Hematopoietic multipotent progenitor cell treated with erythropoietin and hydrocortisone succinate and interleukin-3 and kit ligand, for 17 days (in vitro differentiated cells): ENCODE data around the gene RAD51B.

Experiments used
- DNase-seq: peaks from one replicate; pipeline ENCODE4 v3.0.0-alpha.2; 2015; ENCODE audit warnings: low spot score

RAD51B gene

DNA sequence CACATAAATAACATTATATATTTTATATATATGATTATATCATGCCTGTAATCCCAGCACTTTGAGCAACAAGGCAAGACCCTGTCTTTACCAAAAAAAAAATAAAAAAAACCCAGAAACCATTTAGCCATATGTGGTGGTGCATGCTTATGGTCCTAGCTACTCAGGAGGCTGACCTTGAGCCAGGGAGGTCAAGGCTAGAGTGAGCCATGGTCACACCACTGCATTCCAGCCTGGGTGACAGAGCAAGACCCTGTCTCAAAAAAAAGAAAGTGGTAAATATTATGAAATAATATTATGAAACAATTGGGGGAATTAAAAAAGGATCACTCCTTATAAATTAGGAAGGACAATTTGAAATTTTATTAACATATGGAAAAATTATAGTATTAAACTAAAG is 16.0 kb downstream of the RAD51B start:
- no peak for DNase-seq

DNA sequence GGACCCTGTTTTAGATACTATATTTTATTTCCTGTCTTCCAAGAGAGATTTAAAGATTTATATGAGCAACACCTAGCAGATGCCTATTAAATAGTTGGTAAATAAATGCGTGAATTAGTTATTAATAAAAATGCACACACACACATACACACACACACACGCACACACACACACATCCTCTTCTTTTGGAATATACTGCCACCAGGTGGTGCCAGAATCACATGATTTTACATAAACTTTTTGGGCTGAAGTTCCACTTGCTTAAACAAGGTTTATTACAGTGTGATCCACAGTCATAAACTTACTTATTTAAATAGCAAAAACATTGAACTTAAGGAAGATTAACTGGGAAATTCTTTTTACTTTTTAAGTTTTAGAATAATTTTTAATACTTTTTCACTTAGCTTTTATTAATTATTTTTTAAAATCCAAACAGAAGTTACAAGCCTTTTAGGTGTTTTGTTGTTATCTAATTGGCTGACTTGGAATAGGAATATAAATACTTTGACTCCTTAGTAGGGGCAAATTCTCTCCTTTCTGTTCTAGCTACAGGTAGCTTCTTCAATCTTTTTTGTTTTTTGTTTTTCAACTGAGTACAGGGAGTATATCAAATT is 17.5 kb downstream of the RAD51B start:
- DNase-seq, result peak; percentile 68

DNA sequence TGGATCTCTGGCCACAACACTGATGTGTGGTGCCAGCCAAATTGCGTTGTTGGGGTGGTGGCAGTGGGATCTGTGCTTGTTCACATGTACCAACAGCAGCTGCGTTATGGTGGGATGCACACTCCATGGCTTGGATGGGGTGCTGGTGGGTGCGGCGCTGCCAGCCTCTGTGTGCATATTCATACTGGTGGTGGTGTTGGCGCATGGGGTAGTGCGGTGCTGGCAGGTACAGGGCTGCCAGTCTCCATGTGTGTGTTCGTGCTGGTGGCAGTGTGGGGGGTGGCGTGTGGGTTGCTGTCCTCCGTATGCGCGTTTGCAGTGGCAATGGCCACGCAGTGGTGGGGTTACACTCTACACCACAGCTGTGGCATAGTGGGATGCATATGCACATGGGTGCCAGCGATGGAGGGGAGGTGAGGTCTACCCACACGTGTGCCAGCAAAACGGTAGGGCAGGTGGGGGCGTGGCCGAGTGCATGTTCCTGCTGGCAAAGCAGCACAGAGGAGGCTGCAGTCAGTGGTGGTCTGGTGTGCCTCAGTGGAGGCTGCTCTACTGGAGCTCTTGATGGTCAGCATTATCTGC is 26.5 kb downstream of the RAD51B start:
- DNase-seq, result no peak

DNA sequence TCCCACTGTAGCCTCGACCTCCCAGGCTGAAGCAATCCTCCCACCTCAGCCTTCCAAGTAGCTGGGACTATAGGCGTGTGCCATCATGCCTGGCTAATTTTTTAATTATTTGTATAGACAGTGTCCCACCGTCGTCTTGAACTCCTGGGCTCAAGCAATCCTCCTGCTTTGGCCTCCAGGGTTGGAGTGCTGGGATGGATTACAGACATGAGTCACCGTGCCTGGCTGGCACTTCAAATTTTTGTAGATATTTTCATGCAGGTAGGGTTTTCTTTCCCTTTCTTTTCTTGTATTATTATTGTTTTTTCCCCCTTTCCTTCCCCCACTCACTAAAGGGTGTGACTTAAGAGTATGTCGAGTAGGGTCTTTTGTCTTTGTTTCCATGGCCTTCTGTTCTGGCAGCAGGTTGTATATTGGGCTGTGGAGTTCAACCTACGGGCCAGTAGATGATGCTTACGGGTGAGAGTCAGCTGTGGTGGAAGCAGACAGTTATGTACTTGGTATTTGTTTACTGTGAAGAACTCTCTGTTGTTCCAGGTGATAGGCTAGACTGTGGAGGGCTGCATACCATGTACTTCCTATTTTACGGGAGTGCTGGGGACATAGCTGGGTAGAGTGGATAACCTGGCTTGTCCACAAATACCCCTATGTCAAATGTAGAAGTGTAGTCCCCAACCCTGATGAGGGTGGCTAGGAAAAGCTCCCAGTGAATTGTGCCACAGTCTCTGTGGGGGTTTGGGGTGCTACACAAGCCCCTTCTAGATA is 30.7 kb downstream of the RAD51B start:
- no peak for DNase-seq

DNA sequence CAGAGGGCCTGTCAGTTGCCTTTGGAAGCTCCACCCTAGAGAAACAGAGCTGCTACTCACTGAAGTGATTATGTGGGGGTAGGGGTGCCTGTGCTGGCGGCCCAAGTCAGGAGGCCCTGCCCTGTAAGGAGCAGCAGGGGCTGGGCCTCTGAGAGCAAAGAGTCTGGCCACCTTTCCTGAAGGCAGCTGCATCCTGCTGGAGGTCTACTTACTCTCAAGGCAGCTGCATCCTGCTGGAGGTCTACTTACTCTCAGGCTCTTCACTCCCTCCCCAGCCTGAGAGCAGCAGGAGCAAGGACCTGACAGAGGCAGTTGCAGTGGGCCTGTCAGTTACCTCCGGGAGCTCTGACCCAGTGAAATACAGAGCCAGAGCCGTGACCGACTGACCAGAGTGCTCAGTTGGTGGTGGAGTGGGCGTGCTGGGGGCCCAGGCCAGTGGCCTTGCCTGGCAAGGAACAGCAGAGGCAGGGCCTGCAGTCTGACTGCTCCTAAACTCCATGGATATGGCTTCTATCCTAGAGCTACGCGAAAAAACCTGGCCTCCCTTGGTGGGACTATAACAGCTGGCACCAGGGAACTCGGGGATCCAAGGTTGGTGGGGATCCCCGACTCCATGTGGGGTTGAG is 32.3 kb downstream of the RAD51B start:
- no peak for DNase-seq

DNA sequence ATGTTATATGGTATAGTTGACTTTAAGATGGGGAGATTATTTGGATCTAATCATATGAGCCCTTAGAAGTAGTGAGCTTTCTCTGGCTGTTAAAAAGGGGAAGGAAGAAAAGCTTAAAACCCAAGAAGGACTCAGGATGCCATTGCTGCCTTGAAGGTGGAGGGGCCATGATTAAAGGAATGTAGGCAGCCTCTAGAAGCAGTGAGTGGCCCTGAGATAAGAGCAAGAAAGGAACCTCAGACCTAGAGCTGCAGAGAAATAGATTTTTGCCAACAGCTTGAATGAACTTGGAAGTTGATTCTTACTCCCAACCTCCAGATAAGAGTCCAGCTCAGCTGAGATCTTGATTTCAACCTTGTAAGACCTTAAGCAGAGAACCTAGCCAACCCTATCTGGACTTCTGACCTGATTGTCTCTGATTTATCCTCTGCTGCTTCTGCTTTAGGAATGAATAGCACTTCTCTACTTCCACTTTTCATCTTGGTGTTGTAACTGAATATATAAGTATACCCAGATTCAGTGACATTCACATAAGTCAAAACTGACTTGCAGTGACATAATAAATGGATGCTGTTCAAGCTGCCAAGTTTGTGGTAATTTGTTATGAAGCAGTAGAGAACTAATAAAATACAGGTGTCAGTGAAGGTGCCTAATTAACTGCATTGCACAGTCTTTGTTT is 33.5 kb downstream of the RAD51B start:
- no peak for DNase-seq

DNA sequence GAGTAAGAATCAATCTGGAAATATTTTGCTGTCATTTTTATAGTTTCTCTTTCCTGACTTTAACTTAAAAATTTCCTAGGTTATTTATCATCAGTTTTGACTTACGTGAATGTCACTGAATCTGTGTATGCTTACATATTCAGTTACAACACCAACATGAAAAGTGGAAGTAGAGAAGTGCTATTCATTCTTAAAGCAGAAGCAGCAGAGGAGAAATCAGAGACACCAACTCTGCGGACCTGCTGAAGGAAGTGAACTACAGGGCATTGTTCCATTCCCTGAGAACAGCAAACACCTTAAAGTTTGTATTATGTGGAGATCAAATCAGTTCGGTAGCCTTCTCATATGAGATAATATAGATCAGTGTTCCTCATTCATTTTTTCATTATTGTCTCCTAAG is 34.1 kb downstream of the RAD51B start:
- DNase-seq, result no peak

DNA sequence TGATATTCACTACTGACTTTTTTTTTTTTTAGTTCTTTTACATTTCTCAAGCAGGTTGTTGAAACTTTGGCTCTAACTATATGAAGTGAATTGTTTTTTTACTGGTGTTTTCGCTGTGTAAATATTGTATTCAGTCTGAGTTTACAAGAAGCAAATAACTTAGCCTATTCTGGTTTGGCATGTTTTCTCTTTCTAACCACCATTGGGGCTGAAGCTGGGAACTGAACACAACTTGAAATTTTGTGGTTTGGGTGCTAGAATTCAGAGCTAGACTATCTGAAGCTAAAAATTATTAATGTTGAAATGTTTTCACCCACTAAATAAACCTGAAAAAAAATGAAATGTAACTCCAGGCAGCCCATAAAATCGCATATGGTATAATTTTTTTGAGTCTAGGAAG is 37.2 kb downstream of the RAD51B start:
- DNase-seq, result no peak

DNA sequence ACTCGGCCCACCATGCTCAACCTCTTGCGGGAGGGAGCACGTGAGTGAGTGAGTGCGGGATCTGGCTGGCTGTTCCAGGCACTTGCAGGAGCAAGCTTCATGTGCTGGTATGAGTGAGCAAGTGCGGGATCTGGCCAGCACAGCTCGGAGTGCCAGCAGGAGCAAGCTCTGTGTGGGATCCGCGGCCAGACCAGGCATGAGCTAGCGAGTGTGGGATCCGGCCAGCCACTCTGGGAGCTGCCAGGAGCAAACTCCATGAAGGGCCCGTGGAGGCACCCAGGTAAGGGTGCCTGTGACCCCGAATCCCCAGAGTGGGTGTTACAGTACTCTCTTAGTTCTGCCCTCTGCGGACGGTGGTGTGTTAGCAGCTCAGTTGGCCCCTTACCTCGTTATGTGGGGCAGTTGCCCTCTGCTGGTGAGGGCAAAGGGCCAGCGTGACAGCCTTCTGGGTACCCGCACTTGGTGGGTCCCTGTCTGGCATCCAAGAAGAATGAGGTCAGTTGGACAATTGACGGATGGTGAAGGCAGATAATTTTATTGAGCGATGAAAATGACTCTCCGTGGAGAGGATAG is 38.3 kb downstream of the RAD51B start:
- DNase-seq, result no peak

DNA sequence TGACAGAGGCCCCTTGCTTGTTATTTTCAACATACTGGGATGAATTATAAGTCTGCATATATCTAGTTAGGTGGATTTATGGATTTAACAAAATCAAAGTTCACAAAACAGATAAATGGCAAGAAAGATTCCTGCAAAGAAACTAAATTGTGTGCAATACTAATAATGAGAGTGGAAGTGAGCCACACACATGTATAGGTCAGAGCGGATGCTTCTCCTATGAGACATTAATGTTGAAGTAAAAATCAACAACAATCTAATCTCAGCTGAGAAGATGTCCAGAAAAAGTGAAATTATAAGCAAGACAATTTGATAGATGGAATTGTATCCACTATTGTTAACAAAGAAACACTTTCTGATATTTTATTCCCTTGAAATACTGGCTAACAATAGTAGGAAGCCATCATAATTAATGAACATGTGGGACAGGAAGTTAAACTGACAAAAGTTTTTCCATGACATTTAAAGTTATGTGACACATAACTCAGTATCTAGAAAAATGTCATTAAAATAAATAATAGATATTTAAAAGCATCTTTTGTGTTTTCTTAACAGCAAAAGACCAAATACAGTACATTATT is 39.7 kb downstream of the RAD51B start:
- DNase-seq, result no peak

DNA sequence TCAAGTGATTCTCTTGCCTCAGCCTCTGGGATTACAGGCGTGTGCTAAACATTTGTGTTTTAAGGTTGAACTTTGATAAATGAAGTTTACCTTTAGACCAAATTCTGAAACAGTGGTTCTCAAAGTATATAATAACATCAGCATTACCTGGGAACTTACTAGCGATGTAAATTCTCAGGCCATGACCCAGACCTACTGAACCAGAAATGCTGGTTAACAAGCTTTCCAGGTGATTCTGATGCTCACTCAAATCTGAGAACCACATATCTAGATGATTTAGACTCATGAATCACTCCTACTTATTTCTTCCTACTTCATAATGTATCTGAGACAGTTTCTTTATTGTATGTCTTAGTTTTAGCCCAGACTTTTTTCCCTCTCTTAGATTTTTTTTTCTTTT is 43.6 kb downstream of the RAD51B start:
- DNase-seq, result no peak

DNA sequence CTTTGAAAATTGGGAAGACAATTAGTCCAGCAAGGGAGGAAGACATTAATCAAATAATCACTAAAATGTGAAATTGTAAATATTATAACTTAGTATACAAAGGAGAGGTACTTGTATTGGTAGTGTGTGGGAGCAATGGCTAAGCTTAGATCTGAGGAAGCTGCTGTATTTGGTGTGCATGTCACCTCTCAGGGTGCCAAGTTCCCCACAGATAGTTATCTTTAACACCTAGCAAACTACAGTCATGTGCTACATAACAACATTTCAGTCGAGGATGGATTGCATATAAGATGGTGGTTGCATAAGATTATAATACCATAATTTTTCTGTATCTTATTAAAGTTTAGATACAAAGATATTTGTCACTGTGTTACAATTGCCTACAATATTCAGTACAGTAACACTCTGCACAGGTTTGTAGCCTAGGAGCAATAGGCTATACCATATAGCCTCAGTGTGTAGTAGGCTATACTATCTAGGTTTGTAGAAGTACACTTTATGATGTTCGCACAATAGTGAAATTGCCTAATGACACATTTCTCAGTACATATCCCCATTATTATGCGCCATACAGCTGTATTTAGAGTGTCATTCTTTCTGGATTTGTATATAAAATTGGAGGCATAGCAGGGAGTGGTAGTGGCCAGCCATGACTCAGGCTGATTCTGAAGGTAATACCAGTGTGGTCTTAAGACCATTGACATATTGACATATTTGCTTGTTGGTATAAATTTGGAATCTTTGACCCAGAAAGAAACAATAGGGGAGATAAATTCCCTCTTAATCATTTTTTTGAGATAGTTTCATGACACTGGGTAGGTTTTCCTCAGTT is 55.8 kb downstream of the RAD51B start:
- no peak for DNase-seq

DNA sequence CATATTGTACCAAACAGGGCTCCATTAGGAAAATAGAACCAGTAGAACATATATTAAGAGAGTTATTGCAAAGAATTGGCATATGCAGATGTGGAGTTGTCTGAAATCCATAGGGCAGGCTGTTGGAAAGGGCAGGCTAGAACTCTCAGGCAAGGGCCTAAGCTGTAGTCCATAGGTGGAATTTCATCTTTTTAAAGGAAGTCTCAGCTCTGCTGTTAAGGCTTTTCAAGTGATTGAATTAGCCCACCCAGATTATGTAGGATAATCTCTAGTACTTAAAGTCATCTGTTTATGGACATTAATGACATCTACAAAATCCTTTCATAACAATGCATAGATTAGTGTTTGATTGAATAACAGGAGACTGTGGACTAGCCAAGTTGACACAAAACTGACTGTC is 59.4 kb downstream of the RAD51B start:
- DNase-seq, result no peak

DNA sequence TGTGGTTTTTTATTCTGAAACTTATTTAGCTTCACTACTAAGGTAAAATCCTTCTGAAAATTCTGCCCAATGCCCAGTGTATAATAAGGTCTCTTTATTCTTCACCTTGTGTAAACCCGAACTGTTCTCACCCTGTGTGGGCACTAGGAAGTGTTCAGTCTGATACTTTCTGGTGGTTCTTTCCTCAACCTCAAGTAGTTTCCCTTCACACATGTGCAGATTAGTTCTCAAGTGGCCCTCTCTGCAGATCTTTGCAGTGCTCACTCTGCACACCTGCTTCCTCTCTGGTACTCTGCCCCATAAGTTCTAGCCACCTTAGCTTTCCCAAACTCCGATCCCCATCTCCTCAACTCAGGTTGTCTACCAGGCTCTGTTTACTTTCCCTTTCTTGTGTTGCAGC is 61.6 kb downstream of the RAD51B start:
- DNase-seq, result no peak

DNA sequence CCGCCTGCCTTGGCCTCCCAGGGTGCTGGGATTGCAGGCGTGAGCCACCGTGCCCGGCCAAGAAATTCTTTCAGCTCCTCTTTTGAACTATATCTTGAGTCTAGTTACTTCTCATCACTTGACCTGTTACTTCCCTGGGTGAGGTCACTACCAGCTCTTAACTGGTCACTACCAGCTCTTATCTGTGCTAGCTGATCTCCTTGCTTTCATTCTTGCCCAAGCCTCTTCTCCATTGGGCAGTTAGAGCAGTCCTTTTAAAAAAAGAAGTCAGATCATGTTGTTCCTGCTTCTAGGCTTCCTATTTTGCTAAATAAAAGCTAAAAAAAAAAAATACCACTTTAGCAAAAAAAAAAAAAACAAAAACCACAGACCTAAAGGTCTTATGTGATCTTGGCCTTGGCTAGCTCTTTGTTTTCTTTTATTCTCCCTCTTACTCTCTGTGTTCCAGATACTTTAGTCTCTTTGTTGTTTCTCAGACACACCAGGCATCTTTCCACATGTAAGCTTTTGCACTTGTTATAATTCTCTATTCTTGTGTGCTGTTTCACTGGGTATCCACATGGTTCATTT is 63.5 kb downstream of the RAD51B start:
- DNase-seq, result no peak

DNA sequence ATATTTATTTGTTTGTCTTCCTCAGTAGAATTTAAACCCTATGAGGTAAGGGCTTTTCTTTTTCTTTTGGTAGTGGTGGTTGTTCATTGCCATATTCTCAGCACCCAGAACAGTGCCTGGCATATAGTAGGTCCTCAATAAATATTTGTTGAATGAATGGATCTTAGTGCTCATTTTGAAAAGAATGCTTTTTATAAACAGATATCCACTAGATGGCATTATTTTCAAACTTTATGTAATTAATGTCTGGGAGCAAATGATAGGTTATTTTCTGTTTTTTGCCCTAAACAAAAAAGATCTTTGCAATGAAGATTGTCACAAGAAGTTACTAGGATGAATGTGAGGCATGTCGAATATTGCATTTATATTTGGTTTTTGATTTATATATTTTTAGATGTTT is 64.1 kb downstream of the RAD51B start:
- no peak for DNase-seq

DNA sequence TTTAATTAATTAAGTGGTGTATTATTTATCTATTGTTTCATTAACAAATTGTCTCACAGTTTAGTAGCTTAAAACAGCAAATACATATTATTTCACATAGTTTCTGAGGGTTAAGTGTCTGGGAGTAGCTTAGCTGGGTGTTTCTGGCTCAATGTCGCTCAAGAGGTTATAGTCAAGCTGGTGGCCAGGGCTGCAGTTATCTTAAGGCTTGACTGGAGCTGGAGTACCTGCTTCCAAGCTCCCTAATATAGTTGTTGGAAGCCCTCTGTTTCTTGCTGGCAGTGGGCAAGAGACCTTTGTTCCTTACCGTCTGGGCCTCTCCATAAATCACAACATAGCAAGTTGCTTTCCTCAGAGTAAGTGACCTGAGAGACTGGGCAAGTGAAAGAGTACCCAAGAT is 66.6 kb downstream of the RAD51B start:
- no peak for DNase-seq

DNA sequence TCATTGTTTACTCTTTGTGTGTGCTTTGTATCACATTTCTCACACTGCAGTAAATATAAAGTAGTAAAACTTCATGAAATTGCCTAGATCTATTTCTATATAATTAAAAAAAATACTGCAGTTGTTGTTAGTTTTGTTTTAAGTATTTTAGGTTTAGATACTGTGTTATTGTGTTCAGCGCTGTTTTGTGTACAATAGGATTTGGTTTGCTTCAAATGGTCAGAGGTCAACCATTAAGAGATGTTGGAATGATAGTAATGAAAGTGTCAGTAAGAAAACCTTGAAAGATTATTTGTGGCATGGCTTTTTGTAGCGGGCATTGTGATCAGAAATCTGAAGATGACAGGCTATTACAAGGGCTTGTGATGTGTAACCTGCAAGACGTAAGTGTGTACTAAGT is 67.9 kb downstream of the RAD51B start:
- no peak for DNase-seq

DNA sequence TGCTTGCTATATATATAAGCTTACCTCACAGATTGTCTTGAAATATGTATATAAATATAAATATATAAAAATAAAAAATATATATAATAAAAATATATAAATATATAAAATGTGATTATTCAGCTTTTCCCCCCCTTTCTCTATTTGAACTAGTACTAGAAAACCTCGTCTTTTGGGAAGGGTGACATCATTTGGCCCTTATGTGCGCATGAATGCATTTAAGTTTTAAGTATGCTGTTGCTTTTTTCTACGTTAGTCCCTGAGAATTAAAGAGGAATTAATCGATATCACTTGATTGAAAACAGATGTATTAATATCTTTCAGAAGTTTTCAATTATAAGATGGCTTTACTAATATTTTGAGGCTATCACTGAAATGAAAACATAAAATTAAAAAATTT is 69.9 kb downstream of the RAD51B start:
- DNase-seq, result no peak

DNA sequence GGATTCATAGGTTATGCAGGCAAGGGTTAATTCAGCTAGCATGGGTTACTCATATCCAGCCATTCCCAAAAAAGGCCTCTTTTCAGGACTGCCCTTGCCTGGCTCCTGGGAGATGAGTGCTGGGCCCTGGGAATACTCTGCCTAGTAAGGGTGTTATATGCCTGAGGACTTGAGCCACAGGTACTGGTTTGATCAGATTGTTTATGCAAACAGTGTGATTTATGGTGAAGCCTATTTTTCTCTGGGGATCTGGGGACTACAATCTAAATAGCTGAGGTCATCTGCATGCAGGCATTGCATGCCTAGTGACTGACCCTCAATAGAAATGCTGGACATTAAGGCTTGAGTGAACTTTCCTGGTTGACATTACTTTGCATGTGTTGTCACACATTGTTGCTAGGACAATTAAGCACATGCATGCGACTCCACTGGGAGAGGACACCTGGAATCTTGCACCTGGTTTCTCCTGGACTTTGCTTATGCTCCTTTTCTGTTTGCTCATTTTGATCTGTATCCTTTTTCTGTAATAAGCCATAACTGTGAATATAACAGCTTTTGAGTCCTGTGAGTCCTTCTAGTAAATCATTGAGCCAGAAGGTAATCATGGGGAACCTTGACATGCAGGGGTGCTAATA is 73.0 kb downstream of the RAD51B start:
- DNase-seq, result no peak
